Measurements from ENCODE around the gene ZFAND4. TPM values are rescaled to one million over a fixed set of nuclear protein-coding genes. Genes with fewer than 3 reads are reported as not detected.

ZFAND4 gene
- total RNA-seq, 1 experiment from 2014 or later, result 15.5 TPM

DNA sequence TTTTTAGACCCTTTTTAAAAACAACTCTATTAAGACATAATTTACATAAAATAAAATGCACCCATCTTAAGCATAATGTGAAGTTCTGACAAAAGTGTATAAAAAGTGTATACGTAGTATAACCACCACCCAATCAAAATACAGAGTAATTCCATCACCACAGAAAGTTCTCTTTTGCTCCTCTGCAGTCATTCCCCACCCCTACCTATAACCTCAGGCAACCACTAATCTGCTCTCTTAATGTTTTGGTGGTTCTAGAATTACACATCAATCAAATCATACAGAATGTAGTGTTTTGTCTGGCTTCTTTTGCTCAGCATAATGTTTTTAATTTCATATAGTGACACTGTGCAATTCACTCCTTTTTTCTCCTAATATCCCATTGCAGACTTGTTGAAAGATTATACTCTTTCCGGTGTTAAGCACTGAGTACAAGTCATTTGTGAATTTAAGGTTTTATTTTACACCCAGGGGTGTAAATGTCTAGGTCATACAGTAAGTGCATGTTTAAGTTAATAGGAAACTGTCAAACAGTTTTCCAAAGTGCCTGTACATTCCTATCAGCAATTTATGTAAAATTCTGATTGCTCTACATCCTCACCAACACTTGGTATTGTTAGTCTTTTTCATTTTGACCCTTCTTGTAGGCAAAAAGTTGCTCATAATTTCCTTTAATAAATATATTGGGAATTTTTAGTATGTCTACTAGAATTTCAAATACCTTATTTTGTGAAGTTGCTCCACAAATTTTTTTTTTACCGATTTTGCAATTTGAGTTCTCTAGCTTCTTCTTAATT lies 86.3 kb downstream of the ZFAND4 start:
- Histone ChIP-seq H3K79me2 (ENCODE audit: insufficient read depth, low read length) (no peaks in the 10 kb centered on the region), H3K9ac (ENCODE audit: low read length) (no peak overlapping the region), H2AFZ (ENCODE audit: low read depth, low read length, poor library complexity, severe bottlenecking) (no peak overlapping the region), H3K4me2 (ENCODE audit: low read length) (no peak overlapping the region), H3K36me3 (ENCODE audit: control insufficient read depth in 1 of 2, insufficient read depth in 2 of 2, low read length in 2 of 2) (no peaks in the 10 kb centered on the region), H3K4me1 (ENCODE audit: control insufficient read depth in 1 of 2, insufficient read depth in 2 of 2, low read length in 2 of 2) (no peaks in the 10 kb centered on the region), H3K9me3 (ENCODE audit: control insufficient read depth in 1 of 2, insufficient read depth in 1 of 2, low read depth in 1 of 2, low read length in 2 of 2) (no peaks in the 10 kb centered on the region), H3K27ac (ENCODE audit: low read depth, low read length) (no peak overlapping the region), H3K9me2 (ENCODE audit: insufficient read depth) (no peaks in the 10 kb centered on the region), H3K27me3 (ENCODE audit: insufficient read depth, low read length) (no peaks in the 10 kb centered on the region), H4K20me1 (ENCODE audit: insufficient read depth) (no peaks in the 10 kb centered on the region), H3K4me3 (replicated peaks in 1 of 2; ENCODE audit: low read depth in 1 of 2, low read length in 2 of 2) (no peak overlapping the region)
- no TSS peak for BruUV-seq (replicated peaks)
- DNase-seq (ENCODE audit: low read depth, low spot score) (no peak), ATAC-seq (no peak)
- ChIA-PET CTCF (no interaction called here), POLR2A (no interaction called here), RAD21 (ENCODE audit: low non-redundant PET in 1 of 2, low total read pairs in 2 of 2, uncharacterized antibody in 2 of 2, unreplicated experiment in 2 of 2) (no interaction called here)
- TF ChIP-seq, protein P1, sequence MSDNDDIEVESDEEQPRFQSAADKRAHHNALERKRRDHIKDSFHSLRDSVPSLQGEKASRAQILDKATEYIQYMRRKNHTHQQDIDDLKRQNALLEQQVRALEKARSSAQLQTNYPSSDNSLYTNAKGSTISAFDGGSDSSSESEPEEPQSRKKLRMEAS (IDR thresholded peaks at IDR 0.05), result no peak
- no peak for TF ChIP-seq CEBPB (IDR thresholded peaks at IDR 0.05; ENCODE audit: low read depth)
- TF ChIP-seq, protein P2, sequence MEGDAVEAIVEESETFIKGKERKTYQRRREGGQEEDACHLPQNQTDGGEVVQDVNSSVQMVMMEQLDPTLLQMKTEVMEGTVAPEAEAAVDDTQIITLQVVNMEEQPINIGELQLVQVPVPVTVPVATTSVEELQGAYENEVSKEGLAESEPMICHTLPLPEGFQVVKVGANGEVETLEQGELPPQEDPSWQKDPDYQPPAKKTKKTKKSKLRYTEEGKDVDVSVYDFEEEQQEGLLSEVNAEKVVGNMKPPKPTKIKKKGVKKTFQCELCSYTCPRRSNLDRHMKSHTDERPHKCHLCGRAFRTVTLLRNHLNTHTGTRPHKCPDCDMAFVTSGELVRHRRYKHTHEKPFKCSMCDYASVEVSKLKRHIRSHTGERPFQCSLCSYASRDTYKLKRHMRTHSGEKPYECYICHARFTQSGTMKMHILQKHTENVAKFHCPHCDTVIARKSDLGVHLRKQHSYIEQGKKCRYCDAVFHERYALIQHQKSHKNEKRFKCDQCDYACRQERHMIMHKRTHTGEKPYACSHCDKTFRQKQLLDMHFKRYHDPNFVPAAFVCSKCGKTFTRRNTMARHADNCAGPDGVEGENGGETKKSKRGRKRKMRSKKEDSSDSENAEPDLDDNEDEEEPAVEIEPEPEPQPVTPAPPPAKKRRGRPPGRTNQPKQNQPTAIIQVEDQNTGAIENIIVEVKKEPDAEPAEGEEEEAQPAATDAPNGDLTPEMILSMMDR (IDR thresholded peaks at IDR 0.05 in 2 of 3, conservative IDR thresholded peaks at IDR 0.05 in 1 of 3; ENCODE audit: borderline replicate concordance in 1 of 3, insufficient read depth in 1 of 3, low read depth in 2 of 3, low read length in 2 of 3), result no peak
- no peak for TF ChIP-seq YY1 (IDR thresholded peaks at IDR 0.05; ENCODE audit: extremely low read depth, insufficient replicate concordance, low read depth, low read length)
- TF ChIP-seq ELF1 (IDR thresholded peaks at IDR 0.05; ENCODE audit: borderline replicate concordance, low read depth), result no peak
- TF ChIP-seq, protein P3, sequence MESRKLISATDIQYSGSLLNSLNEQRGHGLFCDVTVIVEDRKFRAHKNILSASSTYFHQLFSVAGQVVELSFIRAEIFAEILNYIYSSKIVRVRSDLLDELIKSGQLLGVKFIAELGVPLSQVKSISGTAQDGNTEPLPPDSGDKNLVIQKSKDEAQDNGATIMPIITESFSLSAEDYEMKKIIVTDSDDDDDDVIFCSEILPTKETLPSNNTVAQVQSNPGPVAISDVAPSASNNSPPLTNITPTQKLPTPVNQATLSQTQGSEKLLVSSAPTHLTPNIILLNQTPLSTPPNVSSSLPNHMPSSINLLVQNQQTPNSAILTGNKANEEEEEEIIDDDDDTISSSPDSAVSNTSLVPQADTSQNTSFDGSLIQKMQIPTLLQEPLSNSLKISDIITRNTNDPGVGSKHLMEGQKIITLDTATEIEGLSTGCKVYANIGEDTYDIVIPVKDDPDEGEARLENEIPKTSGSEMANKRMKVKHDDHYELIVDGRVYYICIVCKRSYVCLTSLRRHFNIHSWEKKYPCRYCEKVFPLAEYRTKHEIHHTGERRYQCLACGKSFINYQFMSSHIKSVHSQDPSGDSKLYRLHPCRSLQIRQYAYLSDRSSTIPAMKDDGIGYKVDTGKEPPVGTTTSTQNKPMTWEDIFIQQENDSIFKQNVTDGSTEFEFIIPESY (IDR thresholded peaks at IDR 0.05; ENCODE audit: extremely low read depth, insufficient replicate concordance, low read length), result no peak
- TF ChIP-seq POLR2A (IDR thresholded peaks at IDR 0.05; ENCODE audit: borderline replicate concordance, extremely low read depth, insufficient read depth, insufficient read length), result no peak
- no peak for TF ChIP-seq ATF3 (IDR thresholded peaks at IDR 0.05)
- TF ChIP-seq EZH2 (IDR thresholded peaks at IDR 0.05), result no peak
- TF ChIP-seq SIN3A (IDR thresholded peaks at IDR 0.05; ENCODE audit: low read depth), result no peak
- no peak for TF ChIP-seq SP1 (IDR thresholded peaks at IDR 0.05; ENCODE audit: low read depth)
- TF ChIP-seq ZFX (IDR thresholded peaks at IDR 0.05), result no peak
- intact Hi-C loops (cut with micrococcal nuclease), result no loop called here
